Right ventricle myocardium inferior (tissue), 1 donor: Measurements from ENCODE around the gene FAM216B. TPM values are rescaled to one million over a fixed set of nuclear protein-coding genes. Genes with fewer than 3 reads are reported as not detected.
"Not testable (repeated sequence)": the region's sequence is repeated elsewhere in the genome, so short reads cannot be mapped to it uniquely, and the experiment has no call there.

Experiments
- ATAC-seq: fragments of 200-7000 bp; cut with Tn5 transposase; one replicate; pipeline ENCODE4 v1.9.1; 2020; ENCODE audit warnings: mild to moderate bottlenecking, moderate library complexity
- DNase-seq: peaks from one replicate; pipeline ENCODE4 v3.0.0; 2021; ENCODE audit errors: missing footprints
- intact Hi-C: fragments of 100-400 bp; cut with DNase I; formaldehyde crosslinking; loops from one replicate; pipeline ENCODE4 v1.11.0; 2022
- total RNA-seq: library from RNA; stranded (reverse); fragmentation: NEBNext Ultra II Directional; extraction: Animal tissue kit (Norgen Biotek cat#: 25700); gene quantifications from one replicate; pipeline ENCODE4 v1.2.1, GENCODE V29; 2021
- donor health status: DM: no; HTN: yes; CAD: no; lungs with severe emphysema.

Gene FAM216B
- total RNA-seq, 1 donor from 2014 or later, result 3.1 TPM

DNA sequence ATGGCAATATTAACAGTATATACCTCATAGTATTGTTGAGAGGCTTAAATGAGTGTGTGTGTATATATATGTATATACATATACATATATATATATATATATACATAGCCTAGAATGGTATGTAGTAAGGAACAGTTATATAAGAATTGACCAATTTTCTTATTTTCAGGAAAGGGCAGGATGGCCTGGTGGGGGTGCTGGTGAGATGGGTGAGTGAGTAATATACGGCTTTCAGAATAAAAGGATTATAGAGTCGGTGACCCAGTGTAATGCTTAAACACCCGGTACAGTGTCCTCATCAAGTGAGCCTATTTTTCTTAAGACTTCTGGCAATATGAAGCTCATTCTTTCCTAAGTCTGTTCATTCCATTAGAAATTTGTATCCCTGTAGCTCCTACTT is 11.7 kb upstream of the FAM216B start:
- ATAC-seq, result no peak
- DNase-seq, result no peak
- intact Hi-C loops, result no loop called here

DNA sequence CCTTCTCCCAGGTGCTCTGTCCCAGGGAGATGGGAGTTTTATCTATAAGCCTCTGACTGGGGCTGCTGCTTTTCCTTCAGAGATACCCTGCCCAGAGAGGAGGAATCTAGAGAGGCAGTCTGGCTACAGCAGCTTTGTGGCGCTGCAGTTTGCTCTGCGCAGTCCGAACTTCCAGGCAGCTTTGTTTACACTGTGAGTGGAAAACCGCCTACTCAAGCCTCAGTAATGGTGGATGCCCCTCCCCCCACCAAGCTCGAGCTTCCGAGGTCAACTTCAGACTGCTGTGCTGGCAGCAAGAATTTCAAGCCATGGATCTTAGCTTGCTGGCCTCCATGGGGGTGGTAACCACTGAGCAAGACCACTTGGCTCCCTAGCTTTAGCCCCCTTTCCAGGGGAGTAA is 4.8 kb upstream of the FAM216B start:
- ATAC-seq, DNase-seq, intact Hi-C loops: not testable (repeated sequence)

DNA sequence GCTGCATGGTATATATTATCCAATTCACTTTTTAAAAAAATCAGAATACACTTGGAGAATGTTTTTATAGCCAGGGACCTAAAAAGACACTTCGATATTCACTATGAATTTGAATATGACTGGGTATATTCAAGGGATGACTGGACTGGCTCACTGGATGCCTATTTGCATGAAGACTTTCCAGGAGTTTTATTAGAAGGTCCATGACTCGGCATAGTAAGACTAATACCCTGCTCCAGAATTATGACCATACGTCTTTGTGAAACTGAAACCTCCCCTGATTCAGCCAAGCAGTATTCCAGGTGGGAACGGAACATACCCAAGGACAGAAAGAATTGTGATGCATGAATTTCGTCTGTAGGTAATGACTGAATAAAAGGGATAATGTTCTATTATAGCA is 3.9 kb upstream of the FAM216B start:
- intact Hi-C loops, result no loop called here
- no peak for ATAC-seq
- no peak for DNase-seq

DNA sequence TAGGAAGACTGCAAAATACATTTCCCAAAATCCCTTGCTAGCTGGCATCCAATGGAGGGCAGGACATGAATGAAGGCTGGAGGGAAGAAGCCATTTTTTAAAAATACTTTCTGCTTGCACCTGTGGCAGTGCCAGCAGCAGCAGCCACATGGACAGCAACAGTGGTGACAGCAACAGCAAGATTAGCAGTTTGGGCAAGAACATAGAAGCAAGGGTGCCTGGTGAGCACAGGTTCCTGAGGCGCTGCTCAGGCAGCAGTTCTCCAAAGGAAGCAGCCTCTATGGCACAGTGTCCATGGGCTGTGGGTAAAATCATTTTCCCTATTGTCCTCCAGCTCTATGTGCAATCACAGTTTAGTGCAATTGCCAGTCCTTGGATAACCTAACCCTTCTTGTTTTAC is 1.3 kb upstream of the FAM216B start:
- intact Hi-C loops, result loop anchor here (10.0 kb wide), 1 partner anchor 65 kb away; no protein-coding TSS in a partner anchor
- ATAC-seq, result peak; percentile 52
- no peak for DNase-seq

DNA sequence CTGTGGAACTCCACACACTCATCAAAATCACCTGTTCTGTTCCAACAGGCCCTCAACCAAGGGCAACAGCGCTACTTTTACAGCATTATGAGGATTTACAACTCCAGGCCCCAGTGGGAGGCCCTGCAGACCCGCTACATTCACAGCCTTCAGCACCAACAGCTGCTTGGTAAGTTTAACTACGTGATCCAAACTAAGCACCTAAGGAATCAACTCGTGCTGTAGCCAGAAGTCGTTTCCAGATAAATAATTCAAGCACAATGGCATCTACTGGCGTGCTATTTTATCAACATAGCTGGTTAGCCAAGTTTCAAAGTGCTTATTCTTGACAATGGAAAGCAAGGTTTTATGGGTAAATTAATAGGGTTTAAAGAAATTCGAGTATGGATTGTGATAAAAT is 5.3 kb downstream of the FAM216B start:
- DNase-seq (no peak), ATAC-seq (peak; percentile 13)
- intact Hi-C loops, result loop anchor here (5.0 to 10.0 kb wide), 2 partner anchors 39 to 72 kb away; no protein-coding TSS in a partner anchor

DNA sequence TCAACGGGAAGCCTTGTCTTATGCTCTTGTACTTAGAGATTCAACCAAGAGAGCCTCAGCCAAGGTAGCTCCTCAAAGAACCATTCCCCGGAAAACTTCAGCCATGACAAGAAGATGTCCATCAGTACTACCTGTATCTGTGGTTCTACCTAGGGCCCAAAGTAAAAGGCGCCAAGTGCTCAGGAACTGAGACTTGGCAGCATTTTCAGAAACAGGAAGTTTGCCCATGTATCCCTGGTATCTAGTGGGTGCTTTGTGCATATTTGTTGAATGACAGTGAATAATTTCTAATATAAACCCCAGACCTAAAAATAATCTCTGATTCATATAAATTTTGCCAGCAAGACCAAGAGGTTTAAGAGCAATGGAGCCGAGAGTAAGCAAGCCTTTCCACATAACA is 7.2 kb downstream of the FAM216B start:
- no peak for ATAC-seq

DNA sequence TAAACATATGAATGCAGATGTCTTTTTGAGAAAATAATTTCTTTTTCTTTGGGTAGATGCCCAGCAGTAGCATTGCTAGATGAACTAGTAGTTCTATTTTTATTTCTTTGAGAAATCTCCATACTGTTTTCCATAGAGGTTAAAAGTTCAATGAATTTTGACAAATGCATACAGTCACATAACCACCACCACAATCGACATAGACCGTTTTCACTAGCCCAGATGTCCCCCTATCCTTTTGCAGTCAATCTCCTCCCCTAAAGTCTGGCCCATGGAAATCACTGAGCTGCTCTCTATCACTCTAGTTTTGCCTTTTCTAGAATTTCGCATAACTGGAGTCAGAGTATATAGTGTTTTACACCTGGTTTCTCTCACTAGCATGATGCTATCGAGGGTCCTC is 10.8 kb downstream of the FAM216B start:
- intact Hi-C loops, result no loop called here
- no peak for ATAC-seq

More for the DNA sequence above, 7.2 kb downstream of the FAM216B start:
- intact Hi-C loops, result loop anchor here (5.0 to 10.0 kb wide), 2 partner anchors 41 to 74 kb away; no protein-coding TSS in a partner anchor
- DNase-seq, result no peak

DNA sequence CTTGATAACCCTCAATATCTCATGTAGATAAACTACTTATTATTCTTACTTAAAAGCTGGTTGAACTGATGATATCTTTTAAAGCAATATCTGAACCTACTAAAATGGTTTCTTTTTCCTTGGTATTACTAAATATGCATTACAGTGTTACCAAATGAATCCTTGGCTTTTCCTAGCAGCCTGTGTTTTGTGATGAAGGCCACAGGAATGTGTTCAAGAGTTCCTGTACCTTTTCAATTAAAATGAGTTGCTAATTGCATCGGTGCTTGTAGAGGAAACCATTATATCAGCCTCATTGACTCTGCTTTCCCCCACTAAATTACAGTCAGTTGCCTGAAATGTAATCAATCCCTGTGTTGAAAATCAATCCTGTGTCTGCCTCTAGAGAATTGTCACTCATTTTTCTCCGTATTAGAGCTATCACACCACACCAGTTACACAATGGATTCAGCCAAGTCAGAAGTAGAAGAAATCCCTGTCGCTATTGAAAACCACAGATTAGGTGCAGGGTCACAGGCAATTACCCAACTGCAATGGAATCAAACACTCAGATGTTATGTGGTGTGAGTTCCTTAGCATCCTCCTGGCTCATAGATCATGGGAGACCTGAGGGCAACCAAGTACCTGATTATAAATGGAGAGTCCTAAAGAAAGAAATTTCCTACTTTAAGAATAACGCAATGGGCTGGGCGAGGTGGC is 13.3 kb downstream of the FAM216B start:
- ATAC-seq (no peak), DNase-seq (no peak)
- intact Hi-C loops, result no loop called here

More for the DNA sequence above, 10.8 kb downstream of the FAM216B start:
- no peak for DNase-seq

DNA sequence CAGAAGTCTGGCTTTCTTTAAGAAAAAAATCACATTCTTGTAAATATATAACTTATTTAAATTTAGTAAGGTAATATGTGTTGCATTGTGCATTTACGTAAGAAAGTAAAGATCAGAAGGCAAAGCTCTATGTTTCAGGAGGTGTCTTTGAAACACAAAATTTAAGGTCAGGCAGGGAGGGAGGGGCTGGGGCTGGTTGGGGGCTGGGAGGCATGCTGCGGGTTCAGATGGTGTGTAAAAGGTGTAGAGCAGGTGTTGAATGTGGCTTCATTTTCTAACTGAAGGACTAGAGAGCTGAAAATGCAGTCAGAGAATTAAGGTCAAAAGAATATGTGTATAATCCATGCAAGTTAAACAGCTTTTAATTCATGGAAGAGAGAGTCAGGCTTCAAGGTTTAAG is 14.3 kb downstream of the FAM216B start:
- DNase-seq (no peak), ATAC-seq (no peak)
- intact Hi-C loops, result no loop called here

DNA sequence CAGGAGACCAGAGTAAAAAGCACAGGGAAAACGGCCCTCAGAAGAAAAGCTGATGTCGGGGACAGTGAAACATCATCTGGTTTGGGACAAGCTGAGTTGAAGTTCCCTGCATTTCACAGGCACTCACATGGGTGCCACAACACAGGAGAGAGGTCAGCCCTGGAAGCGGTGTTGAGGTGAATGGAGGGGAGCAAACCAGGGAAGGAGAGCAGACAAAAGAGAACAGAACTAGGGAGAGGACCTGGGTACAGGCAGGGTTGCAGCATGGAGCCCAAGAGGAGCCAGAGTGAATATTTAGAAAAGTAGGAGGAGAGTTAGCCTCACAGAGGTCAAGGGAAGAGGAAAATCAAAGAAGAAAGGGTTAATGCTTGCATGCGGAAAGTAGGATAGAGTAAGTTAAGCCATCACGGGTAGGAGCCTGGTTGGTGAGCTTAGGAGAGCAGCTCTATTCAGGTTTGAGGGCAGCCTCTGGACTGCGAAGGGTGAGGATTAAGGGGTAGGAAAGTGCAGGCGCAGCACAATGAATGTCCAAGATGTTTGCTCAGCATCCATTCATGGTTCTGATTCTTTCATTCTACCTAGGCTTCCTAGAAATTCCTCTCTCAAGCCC is 15.5 kb downstream of the FAM216B start:
- intact Hi-C loops, result no loop called here
- no peak for DNase-seq
- ATAC-seq, result no peak

DNA sequence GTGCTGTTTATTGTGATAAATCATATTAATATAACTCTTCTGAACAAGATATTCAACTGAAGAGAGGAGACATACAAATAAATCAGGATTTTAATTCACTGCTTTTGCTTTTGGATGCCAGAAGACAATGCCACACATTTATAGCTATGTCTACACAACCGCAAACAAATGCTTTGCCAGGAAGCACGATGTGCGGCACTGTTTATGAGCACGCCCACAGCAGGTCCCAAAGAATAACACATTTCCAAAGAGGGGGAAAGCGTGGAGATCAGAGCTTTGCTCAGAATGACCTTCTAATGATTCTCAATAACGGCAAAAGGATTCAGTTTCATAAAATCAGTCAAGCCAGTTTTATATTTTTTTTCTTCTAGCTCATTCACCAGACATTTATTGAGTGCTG is 16.7 kb downstream of the FAM216B start:
- no peak for DNase-seq
- ATAC-seq, result no peak
- intact Hi-C loops, result no loop called here

DNA sequence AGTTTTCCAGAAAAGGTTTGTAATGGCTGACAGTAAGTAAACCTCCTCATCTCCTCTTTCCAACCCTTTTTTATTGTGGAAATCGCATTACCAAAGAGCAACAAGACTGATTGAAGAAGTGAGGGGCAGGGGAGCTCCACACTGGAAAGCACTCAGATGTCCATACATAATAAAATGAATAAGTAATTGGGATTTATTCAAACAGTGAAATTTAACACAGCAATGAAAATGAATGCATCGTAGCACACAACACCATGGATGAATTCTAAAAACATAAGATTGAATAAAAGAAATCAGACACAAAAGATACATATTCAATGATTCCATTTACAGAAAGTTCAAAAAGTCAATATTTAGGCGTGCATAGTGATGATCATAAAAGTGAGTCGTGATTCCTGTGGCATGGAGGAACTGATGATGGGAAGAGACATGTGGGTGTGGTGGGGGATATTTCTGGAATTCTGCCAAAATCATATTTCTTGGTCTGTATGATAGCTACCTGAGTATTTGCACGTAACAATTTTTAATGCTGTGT is 18.8 kb downstream of the FAM216B start:
- DNase-seq (no peak), ATAC-seq (no peak)
- intact Hi-C loops, result no loop called here

DNA sequence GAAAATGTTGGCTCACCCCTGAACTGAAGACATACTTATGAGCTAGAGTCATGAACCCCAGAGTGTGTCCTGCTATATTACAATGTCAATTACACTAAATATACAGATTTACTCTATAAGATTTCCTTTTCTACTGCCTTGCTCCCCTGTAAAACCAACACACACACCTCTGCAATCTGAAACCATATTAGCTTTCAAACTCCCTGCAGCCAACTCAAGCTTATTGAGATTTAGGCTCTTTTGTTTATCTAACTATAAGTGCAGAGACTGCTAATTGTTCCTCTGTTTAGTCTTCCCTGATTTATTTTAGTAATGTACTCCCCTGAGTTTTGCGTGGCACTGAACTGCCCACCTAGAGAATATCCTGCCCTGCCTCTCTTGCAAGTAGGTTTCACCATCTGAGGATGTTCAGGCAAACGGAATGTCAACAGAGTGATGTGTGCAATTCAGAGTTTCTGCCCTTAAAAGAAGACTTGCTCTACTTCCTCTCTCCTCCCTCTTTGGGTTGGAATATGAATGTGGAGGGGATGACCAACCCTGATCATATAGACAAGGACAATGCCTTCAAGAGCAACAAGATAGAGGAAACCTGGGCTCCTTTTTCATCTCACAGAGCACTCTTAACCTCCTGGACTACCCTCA is 22.3 kb downstream of the FAM216B start:
- DNase-seq (no peak), ATAC-seq (no peak)
- intact Hi-C loops, result no loop called here

DNA sequence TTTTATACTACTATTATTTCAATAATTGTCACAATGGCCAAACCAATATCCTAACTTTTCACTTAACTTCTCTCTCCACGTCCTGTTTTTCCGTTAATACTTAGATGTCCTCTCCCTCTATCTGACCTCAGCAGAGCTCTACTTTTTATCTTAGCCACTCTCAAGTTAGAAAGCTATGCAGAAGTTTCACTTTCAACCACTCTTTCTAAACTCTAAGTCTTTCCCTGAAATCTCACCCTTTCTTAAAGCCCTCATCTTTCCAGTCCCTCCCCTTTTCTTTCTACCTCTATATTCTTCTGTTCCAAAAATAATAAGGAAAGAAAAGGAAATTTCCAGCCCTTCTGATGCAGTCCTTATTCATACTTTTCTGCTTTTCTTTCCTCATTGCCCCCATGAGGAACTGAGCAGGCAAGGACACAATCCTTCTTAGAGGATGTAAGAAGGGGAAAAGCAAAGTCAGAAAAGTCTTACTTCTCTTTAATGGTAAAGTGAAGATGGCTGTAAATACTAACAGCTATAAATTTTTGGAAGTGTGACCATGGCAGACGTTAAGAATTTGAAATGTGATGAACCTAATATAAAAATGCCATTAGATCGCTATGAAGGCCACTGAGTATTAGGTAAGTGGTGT is 23.0 kb downstream of the FAM216B start:
- DNase-seq, result no peak
- ATAC-seq, result no peak
- intact Hi-C loops, result no loop called here

DNA sequence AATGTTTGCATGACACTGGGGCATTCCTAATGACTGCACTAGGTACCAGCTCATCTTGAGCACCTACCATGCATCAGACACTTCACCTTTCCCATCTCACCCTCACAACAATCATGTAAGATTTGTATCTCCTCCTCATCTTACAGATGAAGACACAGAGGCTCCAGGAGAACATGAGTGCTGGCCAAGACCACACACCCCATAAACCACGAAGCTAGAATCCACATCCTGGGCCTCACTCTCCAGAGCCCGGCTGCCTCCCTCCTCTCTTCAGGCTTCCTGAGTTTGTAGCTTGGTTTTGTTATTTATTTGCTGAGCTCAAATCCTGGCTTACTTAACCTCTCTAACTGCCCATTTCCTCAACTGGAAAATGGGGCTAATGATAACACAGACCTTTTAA is 25.9 kb downstream of the FAM216B start:
- no peak for ATAC-seq
- intact Hi-C loops, result no loop called here
- no peak for DNase-seq

DNA sequence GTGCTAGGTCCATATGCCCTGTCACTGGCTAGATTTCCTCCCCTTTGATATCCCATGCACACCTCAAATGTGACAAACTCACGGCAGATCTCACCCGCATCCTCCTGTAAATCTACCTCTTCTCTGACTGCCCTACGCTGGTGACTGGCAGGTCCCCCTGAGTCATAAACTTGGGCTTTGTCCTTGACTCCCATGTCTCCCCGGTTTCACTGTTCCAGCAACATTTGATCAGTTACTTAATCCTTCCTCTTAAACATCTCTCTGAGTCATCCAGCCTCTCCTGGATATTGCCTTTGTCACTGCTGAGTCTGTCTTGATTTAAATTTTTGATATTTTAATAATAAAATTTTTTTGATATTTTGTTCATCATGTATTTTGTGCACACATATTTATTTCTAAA is 26.5 kb downstream of the FAM216B start:
- ATAC-seq, result no peak
- DNase-seq, result no peak
- intact Hi-C loops, result no loop called here

DNA sequence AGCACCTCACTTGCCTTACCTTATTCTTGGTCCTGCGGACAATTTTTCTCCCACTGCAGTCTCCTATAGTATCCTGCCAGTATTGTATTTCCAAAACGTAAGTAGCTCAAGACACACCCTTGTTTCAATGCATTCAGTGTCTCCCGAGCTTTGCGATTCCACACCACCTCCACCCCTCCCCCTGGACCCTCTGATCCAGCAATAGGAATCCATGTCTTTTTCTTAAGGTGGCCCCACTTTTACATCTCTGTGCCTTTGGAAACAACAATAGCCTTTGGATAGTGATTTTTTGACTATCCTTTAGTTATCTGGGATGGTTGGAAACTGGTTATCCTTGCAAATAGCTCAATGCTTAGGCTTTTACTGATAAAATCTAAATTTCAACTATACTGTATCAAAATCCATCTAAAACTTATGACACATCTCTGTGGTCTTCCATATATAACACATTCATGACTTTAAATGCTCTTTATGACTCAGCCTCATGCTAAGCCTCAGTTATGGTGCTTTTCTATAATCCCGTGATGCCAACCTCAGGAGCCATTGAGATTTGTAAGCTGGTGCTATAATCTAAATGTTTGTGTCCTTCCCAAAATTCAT is 27.1 kb downstream of the FAM216B start:
- ATAC-seq (no peak), DNase-seq (no peak)
- intact Hi-C loops, result no loop called here

DNA sequence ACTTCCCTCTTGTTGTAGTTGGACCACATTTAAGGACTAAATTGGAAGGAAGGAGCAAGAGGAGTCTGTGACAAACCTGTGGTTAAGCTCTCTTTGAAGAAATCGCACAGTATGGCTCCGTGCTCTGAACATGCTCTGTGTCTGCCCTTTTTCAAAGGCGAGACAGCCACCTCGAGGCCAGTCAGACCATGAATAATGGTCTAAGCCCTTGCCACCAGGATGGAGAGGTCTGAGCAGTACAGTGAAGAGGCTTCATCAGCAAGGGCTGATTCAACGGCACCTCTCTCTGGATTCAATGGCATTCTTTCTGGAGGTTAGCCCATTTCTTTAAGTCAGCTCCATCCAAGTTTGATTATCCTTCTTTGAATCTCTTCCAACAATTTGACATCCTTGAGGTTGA is 30.9 kb downstream of the FAM216B start:
- intact Hi-C loops, result loop anchor here (2.0 kb wide), 1 partner anchor 152 kb away; no protein-coding TSS in a partner anchor
- no peak for DNase-seq
- peak; percentile 74 for ATAC-seq

DNA sequence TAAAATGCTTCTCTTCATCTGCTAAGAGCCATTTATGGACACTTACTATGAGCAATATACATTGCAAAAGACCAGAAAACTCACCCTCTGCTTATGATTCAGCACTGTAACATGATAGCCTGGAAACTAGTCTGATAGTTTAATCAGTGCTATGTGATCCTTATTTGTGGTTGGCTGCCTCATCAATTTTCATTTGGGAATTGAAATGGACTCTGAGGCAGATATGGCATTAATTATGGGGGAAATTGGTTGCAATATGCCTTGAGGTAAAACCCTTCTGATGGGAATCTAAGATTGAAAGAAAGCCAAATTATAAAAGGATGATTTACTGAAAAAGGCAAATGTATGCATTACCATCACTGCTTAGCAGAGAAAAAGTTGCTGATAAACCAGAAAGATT is 33.5 kb downstream of the FAM216B start:
- DNase-seq (no peak), ATAC-seq (no peak)
- intact Hi-C loops, result no loop called here
